ENCODE results near the gene TSPAN2. TPM values are rescaled to one million over a fixed set of nuclear protein-coding genes. Genes with fewer than 3 reads are reported as not detected.
A peak's percentile ranks its signal among the peaks of the same experiment; 100 is the strongest.

Gene TSPAN2
- total and polyA plus RNA-seq, 8 donors = 1.6 to 10.2 (median 2.6) TPM

DNA sequence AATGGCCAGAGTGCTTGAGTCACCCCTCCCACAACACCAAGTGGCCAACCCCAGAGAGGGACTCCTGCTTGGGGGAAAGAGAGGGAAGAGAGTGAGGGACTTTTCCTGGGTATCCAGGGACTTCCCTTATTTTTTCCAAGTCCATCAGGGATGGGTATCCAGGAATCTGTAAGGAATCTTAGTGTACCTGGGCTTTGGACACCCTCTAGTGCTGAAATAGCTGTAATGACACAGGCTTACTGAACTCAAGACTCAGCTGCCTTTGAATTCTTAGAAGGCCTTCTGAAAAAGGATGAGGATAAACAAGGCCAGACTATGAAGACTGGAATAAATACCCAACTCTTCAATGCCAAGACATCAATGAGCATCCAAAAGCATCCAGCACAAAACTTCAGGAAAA lies 47.6 kb downstream of the TSPAN2 start:
- Histone ChIP-seq H3K36me3 (no peaks in the 10 kb centered on the region), H3K27ac (no peak overlapping the region), H3K4me3 (no peak overlapping the region), H3K27me3 (no peaks in the 10 kb centered on the region), H3K4me1 (peaks cover 0 to 12% (median 5%) of the 10 kb centered on the region in 3 donors), H3K9me3 (no peaks in the 10 kb centered on the region)
- intact Hi-C loops (cut with DNase I) = no loop called here
- TF ChIP-seq CTCF (IDR thresholded peaks at IDR 0.05) = no peak
- FAIRE-seq (no peak), DNase-seq (no peak), ATAC-seq (peak in 1 of 4 donors; percentile 35)

DNA sequence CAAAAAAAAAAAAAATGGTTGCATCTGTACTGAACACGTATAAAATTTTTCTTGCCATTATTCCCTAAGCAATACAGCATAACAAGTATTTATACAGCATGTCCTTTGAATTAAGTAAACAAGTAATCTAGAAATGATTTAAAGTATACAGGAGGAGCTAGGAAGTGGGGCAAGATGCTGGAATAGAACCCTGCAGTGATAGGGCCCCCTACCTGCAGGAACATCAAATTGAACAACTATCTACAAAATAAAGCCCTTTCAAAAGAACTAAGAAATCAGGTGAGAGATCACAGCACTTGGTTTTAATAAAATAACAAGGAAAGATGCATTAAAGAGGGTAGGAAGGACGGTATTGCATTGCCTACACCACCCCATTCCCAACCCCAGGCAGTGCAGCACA lies 48.8 kb downstream of the TSPAN2 start:
- DNase-seq (no peak), ATAC-seq (no peak), FAIRE-seq (no peak)
- no peaks in the 10 kb centered on the region for H3K27me3 ChIP-seq
- no peaks in the 10 kb centered on the region for H3K36me3 ChIP-seq
- no peaks in the 10 kb centered on the region for H3K9me3 ChIP-seq
- H3K4me1 ChIP-seq = peaks cover 0 to 13% (median 5%) of the 10 kb centered on the region in 3 donors
- H3K27ac ChIP-seq = no peak overlapping the region
- TF ChIP-seq CTCF (IDR thresholded peaks at IDR 0.05) = no peak
- no peak overlapping the region for H3K4me3 ChIP-seq
- intact Hi-C loops (cut with DNase I) = no loop called here
- WGBS, 2 donors = 72 to 87% methylated on average over 2 of the region's 2 CpGs

DNA sequence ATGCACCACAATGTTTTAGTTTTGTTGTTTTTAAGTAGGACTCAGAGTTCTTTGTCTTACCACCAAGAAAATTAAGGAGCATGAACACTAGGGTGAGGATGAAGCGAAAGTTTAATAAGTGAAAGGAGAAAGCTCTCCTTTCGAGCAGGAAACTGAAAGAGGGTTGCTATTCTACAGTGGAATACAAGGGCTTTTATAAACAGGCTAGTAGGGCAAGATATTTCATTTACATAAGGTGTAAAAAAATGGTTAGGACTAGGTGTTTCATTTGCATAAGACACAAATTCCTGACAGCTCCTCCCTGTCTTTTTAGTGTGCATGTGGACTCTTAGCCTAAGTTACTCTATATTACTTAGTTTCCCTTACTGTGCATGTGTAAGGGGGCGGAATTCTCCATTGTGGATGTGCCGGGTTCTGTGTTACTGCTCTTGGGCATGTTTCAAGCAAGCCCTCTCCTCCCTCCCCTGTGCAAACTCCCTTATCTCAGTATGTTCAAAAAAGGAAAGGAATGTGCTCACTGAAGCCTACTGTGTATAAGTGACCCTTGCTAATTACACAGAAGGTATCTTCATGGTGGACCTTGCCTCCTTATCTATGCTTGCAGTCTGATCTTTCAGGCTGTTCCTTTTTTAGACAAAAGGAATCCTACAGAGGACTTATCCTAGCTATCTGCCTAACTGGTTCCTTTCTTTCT lies 52.3 kb downstream of the TSPAN2 start:
- no peak for TF ChIP-seq CTCF (IDR thresholded peaks at IDR 0.05)
- DNase-seq (no peak), FAIRE-seq (no peak), ATAC-seq (peak in 3 of 4 donors; percentile 51 to 91 (median 79))
- WGBS, 2 donors = 57 to 61% methylated on average over 4 of the region's 4 CpGs
- H3K36me3 ChIP-seq = no peaks in the 10 kb centered on the region
- H3K4me1 ChIP-seq = peaks cover 0 to 13% (median 5%) of the 10 kb centered on the region in 3 donors
- H3K27ac ChIP-seq = no peak overlapping the region
- H3K4me3 ChIP-seq = no peak overlapping the region
- no peaks in the 10 kb centered on the region for H3K27me3 ChIP-seq
- no peaks in the 10 kb centered on the region for H3K9me3 ChIP-seq
- intact Hi-C loops (cut with DNase I) = no loop called here

DNA sequence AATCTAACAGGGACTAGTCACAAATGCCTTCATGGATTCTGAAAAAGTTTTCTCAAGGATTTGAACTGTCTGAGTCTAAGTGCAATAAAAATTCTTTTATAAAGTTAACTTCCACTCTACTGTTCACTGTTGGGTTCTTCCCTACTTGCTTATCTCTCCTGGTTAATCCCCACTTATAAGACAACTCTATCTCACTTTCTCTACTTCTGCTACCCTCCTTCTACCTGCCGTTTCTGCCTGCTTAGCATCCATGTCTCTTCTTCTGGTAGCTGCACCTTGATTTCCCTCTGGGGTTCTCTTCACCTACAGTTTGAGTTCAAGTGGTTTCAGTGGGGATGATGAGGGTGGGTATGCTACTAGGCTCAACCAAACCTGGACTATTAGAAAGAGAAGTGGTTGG lies 53.7 kb downstream of the TSPAN2 start:
- intact Hi-C loops (cut with DNase I) = no loop called here
- Histone ChIP-seq H3K9me3 (no peaks in the 10 kb centered on the region), H3K4me3 (no peak overlapping the region), H3K27ac (no peak overlapping the region), H3K36me3 (no peaks in the 10 kb centered on the region), H3K4me1 (peaks cover 0 to 13% (median 5%) of the 10 kb centered on the region in 3 donors), H3K27me3 (no peaks in the 10 kb centered on the region)
- ATAC-seq (no peak), DNase-seq (no peak), FAIRE-seq (no peak)
- 81 to 88% methylated on average over 1 of the region's 1 CpG for WGBS, 2 donors
- TF ChIP-seq CTCF (IDR thresholded peaks at IDR 0.05) = no peak

DNA sequence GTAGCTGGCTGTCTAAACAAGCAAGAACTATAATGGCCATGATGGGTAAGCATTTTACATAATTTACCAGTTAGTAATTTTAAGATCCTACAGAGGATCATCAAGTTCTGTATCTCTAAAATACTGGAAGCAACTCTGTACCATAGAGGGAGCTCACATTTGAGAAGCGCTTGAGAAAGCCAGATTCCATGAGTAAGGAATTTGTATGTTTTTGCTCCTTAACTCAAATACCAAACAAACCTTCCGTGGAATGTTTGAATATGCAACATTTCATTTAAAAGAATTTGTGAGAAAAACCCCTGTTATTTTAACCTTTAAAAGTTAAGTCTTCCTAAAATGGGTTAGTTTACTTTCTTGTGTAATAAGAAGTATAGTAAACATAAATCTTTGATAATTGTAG lies 57.7 kb downstream of the TSPAN2 start:
- Histone ChIP-seq H3K9me3 (no peaks in the 10 kb centered on the region), H3K4me1 (no peaks in the 10 kb centered on the region), H3K27ac (no peak overlapping the region), H3K4me3 (no peak overlapping the region), H3K27me3 (no peaks in the 10 kb centered on the region), H3K36me3 (no peaks in the 10 kb centered on the region)
- TF ChIP-seq CTCF (IDR thresholded peaks at IDR 0.05) = no peak
- no peak for DNase-seq
- WGBS, 2 donors = 61 to 62% methylated on average over 2 of the region's 2 CpGs
- ATAC-seq = no peak
- intact Hi-C loops (cut with DNase I) = no loop called here
- no peak for FAIRE-seq
